Peyer's patch (tissue), 4 donors: ENCODE results near the gene AEN. TPM values are rescaled to one million over a fixed set of nuclear protein-coding genes. Genes with fewer than 3 reads are reported as not detected.

Experiments
- DNase-seq, 3 donors: peaks; one replicate each; pipeline ENCODE4 v3.0.0-alpha.2; 2017 to 2019
- H3K27ac ChIP-seq, 4 donors: fragments of 200-600 bp; sonication (generic); one replicate each; pipeline ENCODE4 v1.5.1; 2016 to 2019
- H3K27me3 ChIP-seq, 2 donors: fragments of 200-600 bp; sonication (generic); one replicate each; pipeline ENCODE4 v1.5.1; 2019
- H3K36me3 ChIP-seq, 3 donors: fragments of 200-600 bp; sonication (generic); one replicate each; pipeline ENCODE4 v1.5.1; 2016 to 2019
- H3K4me1 ChIP-seq, 4 donors: fragments of 200-600 bp; sonication (generic); one replicate each; pipeline ENCODE4 v1.5.1; 2016 to 2019
- H3K4me3 ChIP-seq, 4 donors: fragments of 200-600 bp; sonication (generic); 1 replicate in 3 of 4; 2 replicates in 1 of 4; pipeline ENCODE4 v1.5.1; 2016 to 2019; ENCODE audit warnings: mild to moderate bottlenecking in 1 of 4
- H3K9me3 ChIP-seq, 4 donors: fragments of 200-600 bp; sonication (generic); one replicate each; pipeline ENCODE4 v1.5.1; 2016 to 2019; ENCODE audit warnings: mild to moderate bottlenecking in 1 of 4
- CTCF ChIP-seq, 6 experiments: fragments of 450-650 bp in 4 of 6; fragments of 200-600 bp in 2 of 6; sonication (generic) in 1 of 6; IDR thresholded peaks; one replicate each; pipeline ENCODE4 v1.5.1; 2017 to 2019; ENCODE audit warnings: antibody characterized with exemption in 6 of 6, mild to moderate bottlenecking in 3 of 6, moderate library complexity in 1 of 6
- POLR2A ChIP-seq, 2 donors: fragments of 450-650 bp; IDR thresholded peaks; one replicate each; pipeline ENCODE4 v1.5.1; 2017; ENCODE audit warnings: antibody characterized with exemption in 2 of 2, mild to moderate bottlenecking in 2 of 2, moderate library complexity in 2 of 2
- total RNA-seq, 4 donors: library from RNA; depleted of rRNA; stranded (reverse); fragments of >200 nt; gene quantifications; one replicate each; pipeline ENCODE4 v1.1.0, GENCODE V29; 2016

The AEN gene
- total RNA-seq, 4 donors from 2014 or later = 9.6 to 17.3 (median 11.5) TPM

GRCh38 chr15:88609344-88610090, 11.6 kb upstream of the AEN start:
- no peaks in the 10 kb centered on the region for H3K9me3 ChIP-seq
- no peaks in the 10 kb centered on the region for H3K36me3 ChIP-seq
- DNase-seq = no peak
- no peak overlapping the region for H3K4me3 ChIP-seq
- peaks cover 0 to 14% (median 0%) of the 10 kb centered on the region in 4 donors for H3K4me1 ChIP-seq
- H3K27me3 ChIP-seq = peaks cover 0 to 15% of the 10 kb centered on the region in 2 donors
- no peak overlapping the region for H3K27ac ChIP-seq
- TF ChIP-seq POLR2A (IDR thresholded peaks at IDR 0.05) = no peak
- TF ChIP-seq CTCF (IDR thresholded peaks at IDR 0.05) = no peak

DNA sequence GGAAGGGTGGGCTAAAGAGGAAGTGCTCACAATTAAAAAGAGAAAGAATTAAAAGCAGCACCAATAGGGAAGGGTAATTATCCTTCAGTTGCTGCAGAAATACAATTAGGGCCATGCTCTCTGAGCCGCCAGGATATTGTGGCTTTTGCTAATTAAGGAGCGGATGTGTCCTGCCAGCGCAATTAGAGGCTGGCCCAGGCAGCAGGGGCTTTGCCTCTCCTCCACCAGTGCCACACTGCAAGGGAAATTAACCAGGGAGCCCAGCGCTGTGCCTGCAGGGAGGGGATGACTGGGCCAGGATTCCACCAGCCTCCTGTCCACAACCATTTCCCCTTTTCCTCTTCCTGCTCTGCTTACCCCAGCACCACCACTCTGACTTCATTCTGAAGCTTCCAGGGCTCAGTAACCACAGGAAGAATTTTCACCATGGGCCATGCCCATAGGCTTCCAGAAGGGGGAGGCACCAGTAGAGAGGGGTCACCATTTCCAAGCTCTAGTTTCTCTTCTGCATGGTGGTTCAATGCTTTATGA, 10.4 kb upstream of the AEN start:
- Histone ChIP-seq H3K27ac (no peak overlapping the region), H3K36me3 (no peaks in the 10 kb centered on the region), H3K4me3 (no peak overlapping the region), H3K27me3 (peaks cover 0 to 3% of the 10 kb centered on the region in 2 donors), H3K9me3 (no peaks in the 10 kb centered on the region), H3K4me1 (peaks cover 0 to 6% (median 0%) of the 10 kb centered on the region in 4 donors)
- DNase-seq = no peak
- no peak for TF ChIP-seq CTCF (IDR thresholded peaks at IDR 0.05)
- TF ChIP-seq POLR2A (IDR thresholded peaks at IDR 0.05) = no peak

GRCh38 chr15:88612186-88612796, 8.8 kb upstream of the AEN start:
- TF ChIP-seq CTCF (IDR thresholded peaks at IDR 0.05) (no peak), POLR2A (IDR thresholded peaks at IDR 0.05) (no peak)
- H3K4me3 ChIP-seq = no peak overlapping the region
- H3K27me3 ChIP-seq = no peaks in the 10 kb centered on the region
- DNase-seq = no peak
- H3K4me1 ChIP-seq = peaks cover 0 to 12% (median 0%) of the 10 kb centered on the region in 4 donors
- H3K27ac ChIP-seq = no peak overlapping the region
- no peaks in the 10 kb centered on the region for H3K9me3 ChIP-seq
- no peaks in the 10 kb centered on the region for H3K36me3 ChIP-seq

- no peak for TF ChIP-seq CTCF (IDR thresholded peaks at IDR 0.05)
- TF ChIP-seq POLR2A (IDR thresholded peaks at IDR 0.05) = no peak
- Histone ChIP-seq H3K4me3 (no peak overlapping the region), H3K9me3 (no peaks in the 10 kb centered on the region), H3K4me1 (peaks cover 0 to 12% (median 0%) of the 10 kb centered on the region in 4 donors), H3K27ac (no peak overlapping the region), H3K36me3 (no peaks in the 10 kb centered on the region), H3K27me3 (no peaks in the 10 kb centered on the region)
- no peak for DNase-seq
These were observed 7.8 kb upstream of the AEN start for GRCh38 chr15:88613074-88613944.

- no peaks in the 10 kb centered on the region for H3K9me3 ChIP-seq
These were observed 5.6 kb upstream of the AEN start for GRCh38 chr15:88615303-88616107.

More at GRCh38 chr15:88615303-88616107, 5.6 kb upstream of the AEN start:
- H3K4me3 ChIP-seq = no peak overlapping the region
- no peaks in the 10 kb centered on the region for H3K36me3 ChIP-seq
- DNase-seq = peak in 2 of 3 donors; percentile 75 to 87
- TF ChIP-seq POLR2A (IDR thresholded peaks at IDR 0.05) (peak in 1 of 2 donors; percentile 30), CTCF (IDR thresholded peaks at IDR 0.05) (no peak)
- peaks cover 0 to 12% (median 0%) of the 10 kb centered on the region in 4 donors for H3K4me1 ChIP-seq
- no peaks in the 10 kb centered on the region for H3K27me3 ChIP-seq
- H3K27ac ChIP-seq = peak overlapping the region in 3 of 4 donors; percentile 49 to 85 (median 83)
